ENCODE measurements around the gene CLMN.
"Not testable (repeated sequence)": the region's sequence is repeated elsewhere in the genome, so short reads cannot be mapped to it uniquely, and the experiment has no call there.

The CLMN gene

DNA sequence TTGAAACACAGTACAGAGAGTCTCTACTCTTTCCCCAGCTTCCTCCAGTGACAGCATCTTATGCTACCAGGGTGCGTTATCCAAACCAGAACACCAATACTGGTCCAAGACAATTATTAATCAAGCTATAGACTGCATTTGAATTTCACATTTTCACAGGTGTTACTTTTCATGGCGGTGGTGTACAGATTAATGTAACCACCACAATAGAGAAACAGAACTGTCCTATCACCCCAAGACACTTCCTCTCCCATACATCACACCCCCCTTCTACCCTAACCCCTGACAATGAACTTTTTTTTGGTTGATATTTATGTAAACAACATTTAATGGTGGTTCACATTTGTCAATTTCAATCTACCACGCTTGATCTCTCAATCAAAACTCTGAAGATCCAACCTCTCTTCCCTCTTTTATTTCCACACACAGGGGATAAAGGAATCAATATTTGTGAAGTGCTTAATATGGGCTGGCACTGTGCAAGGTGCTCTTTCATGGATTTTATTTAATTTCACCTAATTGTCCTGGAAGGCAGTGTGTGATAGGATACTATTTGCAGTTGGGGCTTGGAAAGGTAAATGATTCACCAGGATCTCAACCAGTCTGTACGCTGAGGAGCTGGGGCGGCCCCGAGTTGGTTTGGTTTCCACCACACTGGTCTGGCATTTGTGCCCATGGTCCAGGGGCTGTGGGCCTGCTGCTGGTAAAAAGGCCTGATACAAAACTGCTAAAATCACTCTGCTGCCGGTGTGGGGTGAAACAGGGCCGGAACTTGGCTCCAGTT, 107.8 kb downstream of the CLMN start:
- in situ Hi-C loops (cut with HindIII; ENCODE audit: low pct_unique_long_range_greater_than_20kb, low sequenced_read_pairs), result no loop called here
- no peak for TF ChIP-seq JUND (IDR thresholded peaks at IDR 0.05; ENCODE audit: low read depth)
- DNase-seq (ENCODE audit: low read depth in 1 of 2, low spot score in 1 of 2), result no peak

DNA sequence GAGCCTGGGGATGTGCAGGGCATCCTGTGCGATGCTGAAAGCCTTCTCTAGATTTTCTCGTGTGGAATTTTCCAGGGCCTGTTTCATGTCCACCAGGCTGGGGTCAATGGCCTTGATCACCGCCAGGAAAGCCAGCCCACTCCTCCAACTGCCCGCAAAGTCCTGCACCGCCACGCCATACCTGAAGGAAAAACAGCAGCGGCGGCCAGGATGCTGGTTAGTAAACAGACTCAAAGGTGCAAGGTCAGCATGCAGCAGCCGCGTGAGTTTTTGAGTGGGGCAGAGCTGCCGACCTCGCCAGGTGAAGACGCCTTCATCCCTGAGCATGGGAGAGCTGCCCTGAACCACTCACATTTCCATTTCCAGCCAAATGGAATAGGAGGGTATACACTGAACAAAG, 109.0 kb downstream of the CLMN start:
- DNase-seq (ENCODE audit: low read depth in 1 of 2, low spot score in 1 of 2), result no peak
- no peak for TF ChIP-seq JUND (IDR thresholded peaks at IDR 0.05; ENCODE audit: low read depth)
- in situ Hi-C loops (cut with HindIII; ENCODE audit: low pct_unique_long_range_greater_than_20kb, low sequenced_read_pairs), result no loop called here

DNA sequence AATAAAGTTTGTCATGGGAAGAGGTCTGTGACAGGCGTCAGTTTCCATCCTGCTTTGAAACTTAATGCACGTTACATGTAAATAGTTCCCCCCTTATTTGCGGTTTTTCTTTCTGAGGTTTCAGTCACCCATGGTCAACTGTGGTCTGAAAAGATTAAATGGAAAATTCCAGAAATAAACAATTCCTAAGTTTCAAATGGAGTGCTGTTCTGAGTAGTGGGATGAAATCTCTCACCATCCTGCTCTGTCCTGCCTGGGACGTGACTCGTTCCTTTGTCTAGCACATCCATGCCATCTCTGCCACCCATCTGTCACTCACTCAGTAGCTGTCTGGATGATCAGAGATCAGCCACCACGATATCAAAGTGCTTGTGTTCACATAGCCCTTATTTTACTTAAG, 111.1 kb downstream of the CLMN start:
- in situ Hi-C loops (cut with HindIII; ENCODE audit: low pct_unique_long_range_greater_than_20kb, low sequenced_read_pairs), result no loop called here
- TF ChIP-seq JUND (IDR thresholded peaks at IDR 0.05; ENCODE audit: low read depth), result no peak
- DNase-seq (ENCODE audit: low read depth in 1 of 2, low spot score in 1 of 2), result no peak

- in situ Hi-C loops (cut with HindIII; ENCODE audit: low pct_unique_long_range_greater_than_20kb, low sequenced_read_pairs), result no loop called here
- no peak for TF ChIP-seq JUND (IDR thresholded peaks at IDR 0.05; ENCODE audit: low read depth)
- no peak for DNase-seq (ENCODE audit: low read depth in 1 of 2, low spot score in 1 of 2)
Measured at GRCh38 chr14:95207475-95208233, 112.1 kb downstream of the CLMN start.

- no peak for DNase-seq (ENCODE audit: low read depth in 1 of 2, low spot score in 1 of 2)
- in situ Hi-C loops (cut with HindIII; ENCODE audit: low pct_unique_long_range_greater_than_20kb, low sequenced_read_pairs), result no loop called here
- TF ChIP-seq JUND (IDR thresholded peaks at IDR 0.05; ENCODE audit: low read depth), result no peak
Measured at GRCh38 chr14:95206534-95206933, 113.2 kb downstream of the CLMN start.

- no peak for DNase-seq (ENCODE audit: low read depth in 1 of 2, low spot score in 1 of 2)
- TF ChIP-seq JUND (IDR thresholded peaks at IDR 0.05; ENCODE audit: low read depth), result no peak
Measured at GRCh38 chr14:95204705-95205104, 115.0 kb downstream of the CLMN start.

DNA sequence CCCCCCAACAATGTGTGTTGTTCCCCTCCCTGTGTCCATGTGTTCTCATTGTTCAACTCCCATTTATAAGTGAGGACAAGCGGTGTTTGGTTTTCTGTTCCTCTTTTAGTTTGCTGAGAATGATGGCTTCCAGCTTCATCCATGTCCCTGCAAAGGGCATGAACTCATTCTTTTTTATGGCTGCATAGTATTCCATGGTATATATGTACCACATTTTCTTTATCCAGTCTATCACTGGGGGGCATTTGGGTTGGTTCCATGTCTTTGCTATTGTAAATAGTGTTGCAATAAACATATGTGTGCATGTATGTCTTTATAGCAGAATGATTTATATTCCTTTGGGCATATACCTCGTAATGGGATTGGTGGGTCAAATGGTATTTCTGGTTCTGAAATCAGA, 118.0 kb downstream of the CLMN start:
- DNase-seq (ENCODE audit: low read depth in 1 of 2, low spot score in 1 of 2); in situ Hi-C loops (cut with HindIII; ENCODE audit: low pct_unique_long_range_greater_than_20kb, low sequenced_read_pairs): not testable (repeated sequence)

More at GRCh38 chr14:95204705-95205104, 115.0 kb downstream of the CLMN start:
- in situ Hi-C loops (cut with HindIII; ENCODE audit: low pct_unique_long_range_greater_than_20kb, low sequenced_read_pairs), result no loop called here

DNA sequence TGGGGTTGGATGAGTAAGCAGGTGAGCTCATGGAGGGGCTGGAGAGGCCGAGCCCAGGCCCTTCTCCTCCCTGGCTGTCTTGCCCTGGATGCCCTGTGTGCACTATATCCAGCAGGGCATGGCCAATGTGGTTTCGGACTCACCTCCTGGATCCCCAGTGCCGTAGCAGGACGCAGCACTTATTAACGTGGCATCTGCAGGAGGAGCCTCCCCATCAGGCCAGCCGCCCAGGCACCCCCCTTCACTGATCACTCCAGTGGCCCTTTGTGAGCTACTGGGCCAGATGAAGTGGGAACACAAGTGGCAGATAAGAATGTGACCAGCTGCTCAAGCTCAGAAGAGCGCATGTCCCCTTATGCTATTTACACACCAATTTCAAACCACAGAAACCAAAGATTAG, 119.3 kb downstream of the CLMN start:
- DNase-seq (ENCODE audit: low read depth in 1 of 2, low spot score in 1 of 2), result no peak
- TF ChIP-seq JUND (IDR thresholded peaks at IDR 0.05; ENCODE audit: low read depth), result no peak
- in situ Hi-C loops (cut with HindIII; ENCODE audit: low pct_unique_long_range_greater_than_20kb, low sequenced_read_pairs), result no loop called here

GRCh38 chr14:95199298-95199983, 120.3 kb downstream of the CLMN start:
- no peak for TF ChIP-seq JUND (IDR thresholded peaks at IDR 0.05; ENCODE audit: low read depth)
- in situ Hi-C loops (cut with HindIII; ENCODE audit: low pct_unique_long_range_greater_than_20kb, low sequenced_read_pairs), result no loop called here

GRCh38 chr14:95198320-95198719, 121.4 kb downstream of the CLMN start:
- no peak for DNase-seq (ENCODE audit: low read depth in 1 of 2, low spot score in 1 of 2)
- in situ Hi-C loops (cut with HindIII; ENCODE audit: low pct_unique_long_range_greater_than_20kb, low sequenced_read_pairs), result no loop called here
- no peak for TF ChIP-seq JUND (IDR thresholded peaks at IDR 0.05; ENCODE audit: low read depth)

More at GRCh38 chr14:95199298-95199983, 120.3 kb downstream of the CLMN start:
- DNase-seq (ENCODE audit: low read depth in 1 of 2, low spot score in 1 of 2), result no peak

DNA sequence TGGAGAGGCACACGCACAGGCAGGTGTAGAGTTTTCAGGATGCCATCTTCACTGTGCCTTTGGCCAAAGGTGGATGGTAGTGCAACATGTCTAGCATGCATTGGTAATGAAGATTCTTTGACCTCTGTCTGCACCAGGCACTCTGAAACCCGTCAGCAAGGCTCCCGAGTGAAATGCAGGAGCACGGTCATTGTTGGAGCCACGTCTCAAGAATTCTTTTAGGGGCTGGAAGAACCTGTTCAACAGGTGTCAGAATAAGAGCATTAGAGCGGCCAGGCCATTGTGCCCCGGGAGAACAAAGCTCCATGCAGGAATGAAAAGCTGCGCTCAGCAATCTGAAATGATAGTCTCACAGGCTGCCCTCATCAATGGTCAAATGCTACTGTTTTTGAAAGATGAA, 122.2 kb downstream of the CLMN start:
- in situ Hi-C loops (cut with HindIII; ENCODE audit: low pct_unique_long_range_greater_than_20kb, low sequenced_read_pairs), result no loop called here
- TF ChIP-seq JUND (IDR thresholded peaks at IDR 0.05; ENCODE audit: low read depth), result 0 out of 2 replicates have a peak, but pooled peaks have one; percentile 11
- DNase-seq (ENCODE audit: low read depth in 1 of 2, low spot score in 1 of 2), result peak; percentile 46 to 97

DNA sequence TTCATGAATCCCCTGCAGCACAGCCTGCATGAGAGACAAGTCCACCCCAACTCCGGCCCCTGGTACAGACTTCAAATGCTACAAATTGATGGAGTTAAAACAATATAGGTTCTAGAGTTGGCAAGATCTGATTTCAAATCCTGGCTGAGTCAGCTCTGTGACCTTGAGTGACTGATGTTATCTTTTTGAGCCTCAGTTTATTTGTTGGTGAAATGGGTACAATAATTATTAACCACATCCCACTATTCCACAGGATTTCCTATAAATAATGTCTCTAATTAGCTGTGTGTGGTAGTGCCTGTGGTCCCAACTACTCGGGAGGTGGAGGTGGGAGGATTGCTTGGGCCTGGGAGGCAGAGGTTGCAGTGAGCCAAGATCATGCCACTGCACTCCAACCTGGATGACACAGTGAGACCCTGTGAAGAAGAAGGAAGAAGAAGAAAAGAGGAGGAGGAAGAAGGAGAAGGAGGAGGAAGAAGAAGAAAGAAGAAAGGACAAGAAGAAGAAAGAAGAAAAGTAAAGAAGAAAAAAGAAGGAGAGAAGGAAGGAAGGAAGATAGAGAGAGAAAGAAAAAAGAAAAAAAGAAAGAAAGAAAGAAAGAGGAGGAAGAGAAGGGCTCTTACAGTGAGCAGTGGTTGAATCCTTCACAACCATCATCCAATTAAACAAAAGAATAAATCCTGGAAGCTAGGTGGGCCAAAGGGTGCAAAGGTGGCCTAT, 122.7 kb downstream of the CLMN start:
- in situ Hi-C loops (cut with HindIII; ENCODE audit: low pct_unique_long_range_greater_than_20kb, low sequenced_read_pairs), result no loop called here
- no peak for DNase-seq (ENCODE audit: low read depth in 1 of 2, low spot score in 1 of 2)
- TF ChIP-seq JUND (IDR thresholded peaks at IDR 0.05; ENCODE audit: low read depth), result no peak

Measured in T47D (cell line).